C4-2B (cell line): ENCODE measurements around the gene CNGB1.

ENCODE experiments used
- CTCF ChIP-seq: fragments of 450-650 bp; conservative IDR thresholded peaks from 2 replicates; pipeline ENCODE4 v1.5.1; 2017; ENCODE audit warnings: mild to moderate bottlenecking
- ZFX ChIP-seq: fragments of 450-650 bp; IDR thresholded peaks from 2 replicates; pipeline ENCODE4 v1.6.1; 2017

DNA sequence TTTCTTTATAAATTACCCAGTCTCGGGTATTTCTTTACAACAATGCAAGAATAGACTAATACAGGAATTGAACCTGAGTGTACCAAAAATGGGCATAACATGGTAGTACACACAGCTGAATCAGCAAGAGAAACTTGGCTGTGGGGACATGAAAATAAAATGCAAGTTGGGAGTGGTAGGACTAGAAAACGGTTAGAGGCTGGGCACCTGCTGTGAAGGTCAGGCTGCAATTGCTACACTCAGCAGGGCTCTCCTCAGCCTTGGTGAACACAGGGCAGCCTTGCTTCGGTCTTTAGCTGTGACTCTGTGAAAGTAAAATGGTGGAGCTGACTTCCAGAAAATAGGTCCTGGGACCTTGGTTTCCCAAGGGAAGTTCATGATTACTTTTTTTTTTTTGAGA lies 45.6 kb downstream of the CNGB1 start:
- TF ChIP-seq CTCF (no peak), ZFX (no peak)
